G401 (cell line): Measurements from ENCODE around the gene CELSR1. TPM values are rescaled to one million over a fixed set of nuclear protein-coding genes. Genes with fewer than 3 reads are reported as not detected.
"Not testable (repeated sequence)": the region's sequence is repeated elsewhere in the genome, so short reads cannot be mapped to it uniquely, and the experiment has no call there.

Experiments used
- DNase-seq: peaks from one replicate; pipeline ENCODE4 v3.0.0-alpha.2; 2015; ENCODE audit warnings: low spot score
- in situ Hi-C: cut with HindIII; loops from 2 replicates; pipeline ENCODE4 v1.10.0; 2016; ENCODE audit warnings: low sequenced_read_pairs, mixed read lengths
- total RNA-seq: library from RNA; depleted of rRNA; stranded (reverse); fragments of >200 nt; shearing (Covaris generic); gene quantifications from 2 replicates; pipeline ENCODE4 v1.2.3, GENCODE V29; 2014

Gene CELSR1
- total RNA-seq, 1 experiment from 2014 or later = 10.1 TPM

DNA sequence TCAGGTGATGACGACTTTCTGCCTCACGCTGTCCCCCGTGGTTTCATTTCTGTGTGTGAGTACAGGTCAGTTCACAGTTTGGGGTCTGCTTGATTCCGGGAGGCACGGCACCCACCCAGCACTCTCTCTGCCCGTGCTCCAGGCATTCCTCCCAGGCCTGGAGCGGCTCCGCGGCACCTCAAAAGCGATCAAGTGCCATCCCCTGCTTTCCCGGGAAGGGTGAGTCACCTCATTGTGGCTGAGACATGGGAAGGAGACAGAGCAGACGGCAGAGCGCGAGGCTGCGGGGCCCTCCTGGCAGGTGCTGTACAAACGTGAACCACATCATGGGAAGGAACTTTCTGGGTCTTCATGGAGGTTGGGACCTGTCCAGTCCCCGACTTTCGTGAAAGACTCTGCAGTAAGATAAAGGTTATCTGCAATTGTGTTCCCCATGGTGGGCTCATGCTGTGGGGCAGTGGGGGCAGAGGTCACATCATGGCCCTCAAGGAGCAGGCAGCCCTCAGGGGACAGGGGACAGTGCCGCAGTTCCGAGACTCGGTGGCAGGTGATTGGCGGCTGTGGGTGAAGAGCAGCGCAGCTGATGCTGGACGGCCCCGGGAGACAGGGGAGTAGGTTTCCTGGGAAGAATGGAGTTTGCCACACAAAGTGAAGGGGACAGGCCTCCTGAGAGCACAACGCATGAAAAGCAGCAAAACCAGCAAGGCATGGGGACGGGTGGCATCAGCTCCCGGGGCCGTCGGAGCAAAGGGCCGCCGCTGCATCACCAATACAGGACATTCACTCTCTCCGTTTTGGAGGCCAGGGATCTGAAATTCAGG lies 65.3 kb downstream of the CELSR1 start:
- in situ Hi-C loops = no loop called here
- DNase-seq = no peak

DNA sequence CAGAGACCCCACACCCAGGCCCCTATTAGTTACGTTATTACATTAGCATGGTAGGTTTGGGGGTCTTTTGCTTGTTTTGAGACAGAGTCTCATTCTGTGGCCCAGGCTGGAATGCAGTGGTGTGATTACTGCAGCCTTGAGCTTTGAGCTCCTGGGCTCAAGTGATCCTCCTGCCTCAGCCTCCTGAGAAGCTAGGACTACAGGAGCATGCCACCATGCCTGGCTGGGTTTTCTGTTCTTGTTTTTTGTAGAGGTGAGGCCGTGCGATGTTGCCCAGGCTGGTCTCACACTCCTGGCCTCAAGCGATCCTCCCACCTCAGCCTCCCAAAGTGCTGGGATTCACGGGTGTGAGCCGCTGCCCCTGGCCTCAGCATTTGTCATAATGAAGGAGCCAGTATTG lies 66.1 kb downstream of the CELSR1 start:
- in situ Hi-C loops, DNase-seq: not testable (repeated sequence)

DNA sequence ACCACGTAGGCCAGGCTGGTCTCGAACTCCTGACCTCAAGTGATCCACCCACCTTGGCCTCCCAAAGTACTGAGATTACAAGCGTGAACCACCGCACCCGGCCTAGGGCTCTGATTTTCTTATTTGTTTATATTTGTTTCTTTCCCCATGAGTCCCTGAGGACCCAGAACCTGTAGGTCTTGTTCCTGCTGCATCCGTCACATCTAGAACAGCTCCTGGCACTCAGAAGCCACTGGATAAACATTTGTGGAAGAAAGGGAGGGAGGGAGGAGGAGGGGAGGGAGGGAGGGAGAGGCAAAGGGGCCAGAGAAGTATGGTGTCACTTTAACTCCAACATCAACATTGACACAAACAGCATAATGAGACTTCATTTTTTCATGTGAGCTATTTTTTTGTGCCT lies 67.7 kb downstream of the CELSR1 start:
- in situ Hi-C loops = no loop called here
- DNase-seq = no peak

DNA sequence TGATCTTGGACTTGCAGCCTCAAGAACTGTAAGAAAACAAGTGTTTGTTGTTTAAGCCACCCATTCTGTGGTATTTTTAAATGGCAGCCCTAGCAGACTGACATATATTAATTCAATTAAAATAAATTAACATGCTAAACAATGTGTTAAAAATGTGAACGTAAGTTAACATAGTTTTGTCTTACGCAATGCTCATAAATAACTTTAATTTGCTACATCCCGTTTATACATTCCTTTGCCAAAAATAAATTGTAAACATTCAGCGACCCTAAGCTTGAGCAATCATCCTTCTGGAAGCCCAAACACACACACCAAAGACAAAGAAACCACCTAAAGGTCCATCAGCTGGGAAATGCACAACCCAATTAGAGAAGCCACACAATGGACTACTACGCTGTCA lies 70.4 kb downstream of the CELSR1 start:
- in situ Hi-C loops = no loop called here
- DNase-seq = no peak

DNA sequence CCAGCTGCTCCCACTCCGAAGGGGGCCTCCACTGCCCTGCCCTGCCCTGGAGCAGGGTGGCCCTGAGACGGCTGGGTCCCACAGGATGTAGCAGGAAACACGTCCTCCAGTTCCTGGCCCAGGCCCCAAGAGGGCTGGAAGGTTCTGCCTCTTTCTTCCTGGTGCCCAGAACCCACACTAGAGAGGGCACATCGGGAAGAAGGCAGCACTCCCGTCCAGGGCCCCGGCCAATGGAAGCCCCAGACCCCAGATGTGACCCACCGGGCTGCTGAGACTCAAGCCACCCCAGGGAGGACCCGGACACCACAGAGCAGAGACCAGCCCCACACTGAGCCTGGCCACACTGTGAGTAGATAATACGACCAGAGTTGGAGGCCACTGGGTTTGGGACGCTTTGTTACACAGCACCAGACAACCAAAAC lies 71.2 kb downstream of the CELSR1 start:
- DNase-seq = no peak
- in situ Hi-C loops = no loop called here

DNA sequence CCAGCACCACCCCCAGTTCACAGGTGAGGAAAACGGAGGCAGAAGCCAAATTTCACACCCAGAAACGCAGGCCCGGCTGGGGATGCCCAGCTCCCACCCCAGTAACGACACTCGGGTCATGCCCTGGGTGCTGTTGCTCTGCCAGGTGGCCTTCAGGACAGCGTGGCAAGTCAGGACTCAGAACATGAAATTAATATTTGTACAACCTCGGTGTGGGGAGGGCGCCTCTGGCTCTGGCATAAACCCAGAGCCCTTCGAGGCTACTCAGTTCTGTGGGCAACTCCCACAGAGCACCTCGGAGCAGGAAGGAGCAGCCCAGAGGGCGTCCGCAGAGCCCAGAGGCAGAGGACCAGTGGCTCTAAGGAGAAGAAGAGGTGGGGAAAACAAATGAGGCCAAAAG lies 71.6 kb downstream of the CELSR1 start:
- in situ Hi-C loops = no loop called here
- DNase-seq = no peak

DNA sequence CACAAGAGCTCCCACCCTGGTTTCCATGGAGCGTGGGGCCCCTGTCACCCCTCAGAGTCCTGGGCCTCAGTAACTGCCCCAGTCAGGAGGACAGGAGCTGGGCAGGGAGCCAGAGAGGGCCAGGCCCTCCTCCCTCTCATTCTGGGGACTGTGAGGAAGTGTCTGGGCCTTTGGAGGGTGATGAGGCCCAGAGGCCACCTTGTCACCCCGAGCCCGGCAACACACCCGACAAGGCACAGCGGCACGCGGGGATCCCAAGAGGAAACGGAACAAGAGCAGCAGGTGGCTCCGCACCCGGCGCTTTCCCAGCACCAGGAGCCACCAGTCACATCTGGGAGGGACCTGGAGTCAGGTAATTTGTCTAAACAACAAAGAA lies 72.1 kb downstream of the CELSR1 start:
- in situ Hi-C loops = no loop called here
- DNase-seq = no peak

DNA sequence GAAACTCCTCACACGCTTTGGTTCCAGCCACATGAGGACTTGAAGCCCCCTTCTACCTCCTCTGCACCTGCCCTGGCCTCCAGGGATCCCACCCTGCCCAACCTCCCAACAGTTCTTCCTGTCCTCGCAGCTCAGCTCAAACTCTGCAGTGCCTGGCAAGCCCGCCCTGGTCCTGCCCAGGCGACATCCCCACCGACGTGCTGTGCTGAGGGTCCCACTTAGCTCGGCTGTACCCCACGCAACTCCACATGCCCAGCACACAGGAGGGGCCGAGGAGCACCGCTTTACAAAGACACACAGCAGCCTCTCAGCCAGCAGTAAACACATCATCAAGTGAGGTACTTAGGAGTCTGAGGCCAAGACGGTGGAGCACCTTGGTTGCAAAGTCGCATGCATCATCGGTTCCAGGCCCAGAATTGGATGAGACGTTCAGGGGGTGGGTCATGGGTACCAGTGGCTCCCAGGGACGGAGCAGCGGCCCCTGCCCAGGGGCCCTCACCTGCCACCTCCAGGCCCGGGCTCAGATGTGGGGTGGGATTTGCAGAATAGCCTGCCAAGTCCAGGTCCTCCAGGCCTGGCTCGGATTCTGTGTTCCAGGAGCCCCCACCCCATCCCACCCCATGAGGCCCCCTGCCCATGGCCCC lies 72.6 kb downstream of the CELSR1 start:
- DNase-seq = no peak
- in situ Hi-C loops = no loop called here

DNA sequence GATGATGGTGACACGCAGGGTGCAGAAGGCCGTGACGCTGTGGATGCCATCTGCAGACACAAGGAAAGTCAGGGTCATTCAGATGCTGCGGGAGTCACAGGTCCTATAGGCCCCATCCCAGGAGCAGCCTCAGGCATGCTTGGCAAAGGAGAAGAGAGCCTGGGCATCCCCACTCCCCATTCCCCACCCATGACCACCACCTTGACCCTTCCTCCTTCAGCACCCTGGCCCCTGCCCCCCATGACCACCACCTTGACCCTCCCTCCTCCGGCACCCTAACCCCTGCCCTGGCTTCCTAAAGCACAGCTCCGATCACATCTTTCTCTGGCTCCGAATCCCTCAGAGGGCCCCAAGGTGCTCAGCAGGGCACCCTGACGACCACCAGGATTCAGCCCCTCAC lies 73.1 kb downstream of the CELSR1 start:
- DNase-seq = no peak
- in situ Hi-C loops = no loop called here

DNA sequence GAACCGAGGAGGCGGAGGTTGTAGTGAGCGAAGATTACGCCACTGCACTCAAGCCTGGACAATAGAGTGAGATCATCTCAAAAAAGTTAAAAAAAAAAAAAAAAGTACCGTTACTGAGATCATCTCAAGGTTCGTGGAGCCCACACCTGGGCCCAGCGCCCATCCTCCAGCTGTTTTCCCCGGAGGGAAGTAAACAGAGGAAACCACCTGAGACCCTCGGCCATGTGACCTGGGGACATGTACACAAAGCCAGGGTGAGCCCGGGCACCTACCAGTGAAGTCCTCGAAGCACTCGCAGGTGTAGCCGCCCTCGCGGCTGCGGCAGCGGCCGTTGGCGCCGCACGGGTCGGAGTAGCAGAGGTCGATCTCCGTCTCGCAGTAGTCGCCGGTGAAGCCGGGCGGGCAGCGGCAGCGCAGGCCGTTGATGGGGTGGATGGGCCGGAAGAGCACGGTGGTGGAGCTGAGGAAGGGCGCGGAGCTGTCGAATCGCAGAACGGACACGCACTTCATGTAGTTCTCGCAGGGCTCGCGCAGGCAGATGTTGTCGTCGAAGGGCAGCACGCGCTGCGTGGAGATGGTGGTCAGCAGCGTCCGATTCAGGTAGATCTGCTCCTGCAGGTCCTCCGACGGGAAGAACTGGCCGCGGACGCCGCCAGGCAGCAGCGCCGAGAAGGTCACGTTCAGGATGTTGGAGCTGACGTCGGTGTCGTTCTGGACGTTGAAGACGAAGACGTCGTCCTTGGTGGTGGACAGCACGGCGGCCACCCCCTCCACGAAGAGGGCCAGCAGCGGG lies 73.8 kb downstream of the CELSR1 start:
- in situ Hi-C loops = no loop called here
- no peak for DNase-seq

DNA sequence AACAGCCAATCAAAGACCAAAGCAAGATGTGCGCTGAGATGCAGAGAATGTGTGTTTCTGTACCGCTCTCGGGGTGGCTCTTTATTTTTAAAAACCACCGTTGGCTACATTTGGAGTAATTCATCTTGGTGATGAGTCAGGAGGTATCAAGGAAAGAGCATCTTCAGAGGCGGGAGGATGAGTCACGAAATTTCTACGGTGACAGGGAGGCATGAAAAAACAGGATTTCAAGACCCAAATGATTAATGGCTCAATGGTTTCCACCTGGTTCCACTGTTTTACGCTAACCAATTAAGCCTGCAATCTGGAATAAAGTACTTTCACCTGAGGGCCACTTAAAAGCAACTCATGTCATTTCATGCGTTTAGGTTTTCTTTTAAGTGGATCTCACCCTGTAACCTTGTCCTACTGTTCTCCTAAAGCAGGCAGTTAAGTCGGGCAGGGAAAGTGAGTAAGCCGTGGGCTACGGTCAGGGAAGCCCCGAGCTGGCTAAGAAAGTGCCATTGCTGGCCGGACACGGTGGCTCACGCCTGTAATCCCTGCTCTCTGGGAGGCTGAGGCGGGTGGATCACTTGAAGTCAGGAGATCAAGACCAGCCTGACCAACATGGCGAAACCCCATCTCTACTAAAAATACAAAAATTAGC lies 74.6 kb downstream of the CELSR1 start:
- no peak for DNase-seq

DNA sequence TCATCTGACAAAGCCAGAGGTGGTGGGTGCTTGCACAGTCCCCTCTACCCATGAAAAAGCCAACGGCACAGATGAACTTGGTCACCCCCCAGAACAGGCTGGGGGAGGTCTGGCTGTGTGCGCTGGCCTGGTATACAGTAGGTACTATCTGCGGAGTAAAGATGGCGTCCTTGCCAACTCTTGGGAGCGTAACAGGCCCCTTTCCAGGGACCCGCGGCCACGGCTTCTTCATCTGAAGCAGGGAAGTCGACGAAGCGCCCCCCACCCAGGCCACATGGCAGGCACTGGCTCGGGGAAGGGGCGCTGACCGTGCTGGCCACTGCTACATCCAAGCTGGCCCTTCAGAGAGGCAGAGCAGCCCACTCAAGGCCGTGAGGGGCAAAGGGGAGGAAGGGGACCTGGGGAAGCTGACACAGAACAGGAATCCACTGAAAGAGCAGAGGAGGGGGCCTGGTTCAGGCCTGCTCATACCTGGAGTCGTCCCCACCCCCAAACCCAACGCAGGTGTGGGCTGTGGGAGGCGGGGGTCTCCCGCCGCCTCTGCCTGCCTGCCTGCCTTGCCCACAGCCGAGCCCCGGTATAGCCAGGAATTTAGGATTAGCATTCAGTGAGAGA lies 75.7 kb downstream of the CELSR1 start:
- in situ Hi-C loops = no loop called here
- DNase-seq = no peak

More for the DNA sequence above, 74.6 kb downstream of the CELSR1 start:
- in situ Hi-C loops = no loop called here

DNA sequence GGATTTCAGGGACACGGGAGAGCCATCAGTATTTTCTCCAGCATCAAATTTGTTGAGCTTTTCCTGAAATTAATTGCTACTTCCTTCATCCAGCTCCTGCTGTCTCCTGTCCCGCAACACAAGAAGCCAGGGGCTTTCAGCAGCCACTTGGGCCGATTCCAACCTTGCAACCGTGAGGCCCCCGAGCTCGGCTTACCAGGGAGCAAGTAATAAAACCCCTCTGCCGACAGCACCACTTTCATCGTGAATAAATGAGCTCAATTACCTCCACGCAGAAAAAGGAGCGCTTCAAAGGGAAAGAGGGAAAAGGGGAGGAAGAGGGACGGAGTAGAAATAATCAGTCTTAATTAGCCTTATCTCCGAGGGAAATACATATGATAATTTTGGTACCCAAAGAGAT lies 76.6 kb downstream of the CELSR1 start:
- no peak for DNase-seq
- in situ Hi-C loops = no loop called here

DNA sequence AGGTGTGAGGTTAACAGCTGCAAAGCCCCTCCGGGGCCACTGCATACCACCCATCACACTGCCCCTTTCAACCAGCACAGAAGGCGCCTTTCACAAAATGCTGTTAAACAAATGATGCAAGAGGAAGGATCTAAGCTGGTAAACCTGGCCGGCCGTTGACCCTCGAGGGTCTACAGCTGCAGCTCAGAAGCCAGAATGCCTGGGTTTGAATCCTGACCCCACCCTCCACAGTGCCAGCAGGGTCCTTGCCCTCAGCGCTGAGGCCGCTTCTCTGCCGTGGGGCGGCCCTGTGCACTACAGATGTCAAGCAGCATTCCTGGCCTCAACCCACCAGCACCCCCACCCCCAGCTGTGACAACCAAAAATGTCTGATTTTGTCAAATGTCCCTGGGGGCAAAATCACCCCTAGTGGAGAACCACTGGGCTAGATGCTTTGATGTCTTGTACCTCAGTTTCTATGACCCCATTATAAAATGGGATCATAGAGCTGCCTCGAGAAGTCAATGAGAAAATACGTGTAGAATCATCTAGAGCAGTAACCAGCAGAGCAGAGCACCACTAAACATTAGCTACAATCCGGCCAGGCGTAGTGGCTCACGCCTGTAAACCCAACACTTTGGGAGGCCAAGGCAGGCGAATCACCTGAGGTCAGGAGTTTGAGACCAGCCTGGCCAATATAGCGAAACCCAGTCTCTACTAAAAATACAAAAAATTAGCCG lies 77.9 kb downstream of the CELSR1 start:
- in situ Hi-C loops = no loop called here
- DNase-seq = no peak

DNA sequence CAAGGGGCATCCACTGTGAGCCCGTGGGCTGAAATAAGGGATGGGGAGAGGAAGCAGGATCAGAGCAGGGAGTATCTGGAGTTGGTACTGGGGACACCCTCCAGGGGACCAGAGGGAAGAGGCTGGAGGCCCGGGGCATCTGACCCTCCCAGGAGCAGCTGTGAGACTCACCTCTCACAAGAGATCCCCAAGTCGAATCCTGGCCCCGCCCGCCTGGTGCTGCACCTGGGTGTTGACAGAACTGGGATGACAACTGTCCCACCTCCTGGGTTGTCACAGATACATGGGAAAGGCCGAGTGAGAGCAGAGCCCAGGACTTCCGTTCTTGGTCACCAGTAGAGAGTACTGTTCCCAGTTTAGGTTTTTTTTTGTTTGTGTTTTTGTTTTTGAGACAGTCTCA lies 78.9 kb downstream of the CELSR1 start:
- in situ Hi-C loops = no loop called here

DNA sequence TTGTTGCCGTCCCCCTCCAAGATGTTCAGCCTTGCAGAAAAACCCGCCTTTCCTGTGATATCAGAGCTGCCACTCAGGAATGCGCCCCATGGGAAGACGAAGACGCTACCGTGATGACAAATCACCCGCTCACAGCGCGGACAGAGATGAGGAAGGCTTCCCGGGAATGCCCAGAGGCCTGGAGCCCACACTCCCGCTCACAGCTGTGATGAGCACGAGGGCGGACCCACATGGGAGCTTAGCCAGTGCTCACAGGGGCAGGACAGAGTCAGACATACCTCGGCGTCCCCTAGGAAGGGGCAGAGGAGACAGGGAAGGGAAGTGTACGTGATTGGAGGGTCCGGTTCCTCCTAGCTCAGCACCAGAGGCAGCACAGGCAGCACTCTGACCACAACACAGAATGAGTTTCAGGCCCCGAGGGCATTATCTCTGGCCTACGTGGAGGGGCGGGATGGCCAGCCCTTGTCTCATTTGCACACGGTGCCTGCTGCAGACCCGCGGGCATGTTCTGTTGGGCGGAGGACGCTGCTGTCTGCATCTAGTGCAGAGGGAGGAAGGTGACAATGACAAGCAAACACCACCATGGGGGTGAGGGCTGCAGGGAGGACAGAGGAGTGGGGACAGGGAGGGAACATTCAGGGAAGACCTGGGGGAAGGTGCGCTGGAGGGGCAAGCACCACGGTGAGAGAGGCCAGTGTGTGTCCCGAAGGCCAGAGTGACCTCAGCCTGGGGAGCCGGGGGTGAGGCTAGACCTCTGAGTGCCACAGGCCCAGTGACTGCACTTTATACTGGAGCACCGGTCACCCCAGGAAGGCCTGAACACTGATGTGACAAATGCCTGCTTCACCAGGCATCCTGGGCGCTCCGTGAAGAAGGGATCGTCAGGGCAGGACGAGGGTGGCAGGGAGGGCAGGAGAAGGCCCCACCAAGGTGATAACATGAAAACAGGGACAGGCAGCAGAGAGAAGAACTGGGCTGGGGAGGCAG lies 79.6 kb downstream of the CELSR1 start:
- in situ Hi-C loops = no loop called here
- no peak for DNase-seq

More for the DNA sequence above, 78.9 kb downstream of the CELSR1 start:
- DNase-seq = no peak

DNA sequence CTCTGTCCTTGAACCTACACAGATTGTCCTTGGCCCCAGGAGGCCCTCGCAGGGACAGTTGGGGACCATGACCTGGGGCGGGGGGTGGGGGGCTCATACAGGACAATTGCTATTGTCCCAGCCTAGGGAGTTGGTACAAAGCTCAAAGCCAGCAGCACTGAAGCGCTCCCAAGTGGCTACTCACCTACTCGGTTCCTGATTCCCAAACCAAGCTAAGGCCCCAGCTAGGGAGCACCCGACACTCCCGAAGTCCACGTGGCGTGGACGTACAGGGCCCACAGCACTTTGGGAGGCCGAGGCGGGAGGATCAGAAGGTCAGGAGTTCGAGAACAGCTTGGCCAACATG lies 80.6 kb downstream of the CELSR1 start:
- no peak for DNase-seq
- in situ Hi-C loops = no loop called here

DNA sequence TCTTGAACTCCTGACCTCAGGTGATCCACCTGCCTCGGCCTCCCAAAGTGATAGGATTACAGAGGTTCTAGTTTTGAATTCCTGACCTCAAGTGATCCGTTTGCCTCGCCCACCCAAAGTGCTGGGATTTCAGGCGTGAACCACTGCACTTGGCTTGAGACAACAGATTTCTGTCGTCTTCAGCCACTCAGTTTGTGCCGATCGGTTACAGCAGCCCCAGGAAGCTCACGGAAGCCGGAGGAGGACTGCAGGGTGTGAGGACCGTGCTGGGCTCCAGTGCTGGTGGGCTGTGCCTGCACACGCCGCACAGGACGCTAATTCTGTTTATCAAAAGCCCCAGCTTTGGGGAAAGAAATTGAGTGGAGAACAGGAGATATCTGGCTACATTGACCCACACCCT lies 82.0 kb downstream of the CELSR1 start:
- in situ Hi-C loops = no loop called here
- DNase-seq = no peak
